ENCODE measurements around the gene AICDA.
"Not testable (repeated sequence)": the region's sequence is repeated elsewhere in the genome, so short reads cannot be mapped to it uniquely, and the experiment has no call there.

DNA sequence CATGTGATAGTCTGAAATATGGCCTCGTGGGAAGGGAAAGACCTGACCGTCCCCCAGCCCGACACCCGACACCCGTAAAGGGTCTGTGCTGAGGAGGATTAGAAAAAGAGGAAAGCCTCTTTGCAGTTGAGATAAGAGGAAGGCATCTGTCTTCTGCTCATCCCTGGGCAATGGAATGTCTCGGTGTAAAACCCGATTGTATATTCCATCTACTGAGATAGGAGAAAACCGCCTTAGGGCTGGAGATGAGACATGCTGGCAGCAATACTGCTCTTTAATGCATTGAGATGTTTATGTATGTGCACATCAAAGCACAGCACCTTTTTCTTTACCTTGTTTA, 23.3 kb upstream of the AICDA start:
- TF ChIP-seq, protein P1, sequence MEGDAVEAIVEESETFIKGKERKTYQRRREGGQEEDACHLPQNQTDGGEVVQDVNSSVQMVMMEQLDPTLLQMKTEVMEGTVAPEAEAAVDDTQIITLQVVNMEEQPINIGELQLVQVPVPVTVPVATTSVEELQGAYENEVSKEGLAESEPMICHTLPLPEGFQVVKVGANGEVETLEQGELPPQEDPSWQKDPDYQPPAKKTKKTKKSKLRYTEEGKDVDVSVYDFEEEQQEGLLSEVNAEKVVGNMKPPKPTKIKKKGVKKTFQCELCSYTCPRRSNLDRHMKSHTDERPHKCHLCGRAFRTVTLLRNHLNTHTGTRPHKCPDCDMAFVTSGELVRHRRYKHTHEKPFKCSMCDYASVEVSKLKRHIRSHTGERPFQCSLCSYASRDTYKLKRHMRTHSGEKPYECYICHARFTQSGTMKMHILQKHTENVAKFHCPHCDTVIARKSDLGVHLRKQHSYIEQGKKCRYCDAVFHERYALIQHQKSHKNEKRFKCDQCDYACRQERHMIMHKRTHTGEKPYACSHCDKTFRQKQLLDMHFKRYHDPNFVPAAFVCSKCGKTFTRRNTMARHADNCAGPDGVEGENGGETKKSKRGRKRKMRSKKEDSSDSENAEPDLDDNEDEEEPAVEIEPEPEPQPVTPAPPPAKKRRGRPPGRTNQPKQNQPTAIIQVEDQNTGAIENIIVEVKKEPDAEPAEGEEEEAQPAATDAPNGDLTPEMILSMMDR (IDR thresholded peaks at IDR 0.05; ENCODE audit: low read depth, low read length, missing input control): not testable (repeated sequence)
- TF ChIP-seq, protein P2, sequence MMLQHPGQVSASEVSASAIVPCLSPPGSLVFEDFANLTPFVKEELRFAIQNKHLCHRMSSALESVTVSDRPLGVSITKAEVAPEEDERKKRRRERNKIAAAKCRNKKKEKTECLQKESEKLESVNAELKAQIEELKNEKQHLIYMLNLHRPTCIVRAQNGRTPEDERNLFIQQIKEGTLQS (IDR thresholded peaks at IDR 0.05): not testable (repeated sequence)
- TF ChIP-seq, protein P3, sequence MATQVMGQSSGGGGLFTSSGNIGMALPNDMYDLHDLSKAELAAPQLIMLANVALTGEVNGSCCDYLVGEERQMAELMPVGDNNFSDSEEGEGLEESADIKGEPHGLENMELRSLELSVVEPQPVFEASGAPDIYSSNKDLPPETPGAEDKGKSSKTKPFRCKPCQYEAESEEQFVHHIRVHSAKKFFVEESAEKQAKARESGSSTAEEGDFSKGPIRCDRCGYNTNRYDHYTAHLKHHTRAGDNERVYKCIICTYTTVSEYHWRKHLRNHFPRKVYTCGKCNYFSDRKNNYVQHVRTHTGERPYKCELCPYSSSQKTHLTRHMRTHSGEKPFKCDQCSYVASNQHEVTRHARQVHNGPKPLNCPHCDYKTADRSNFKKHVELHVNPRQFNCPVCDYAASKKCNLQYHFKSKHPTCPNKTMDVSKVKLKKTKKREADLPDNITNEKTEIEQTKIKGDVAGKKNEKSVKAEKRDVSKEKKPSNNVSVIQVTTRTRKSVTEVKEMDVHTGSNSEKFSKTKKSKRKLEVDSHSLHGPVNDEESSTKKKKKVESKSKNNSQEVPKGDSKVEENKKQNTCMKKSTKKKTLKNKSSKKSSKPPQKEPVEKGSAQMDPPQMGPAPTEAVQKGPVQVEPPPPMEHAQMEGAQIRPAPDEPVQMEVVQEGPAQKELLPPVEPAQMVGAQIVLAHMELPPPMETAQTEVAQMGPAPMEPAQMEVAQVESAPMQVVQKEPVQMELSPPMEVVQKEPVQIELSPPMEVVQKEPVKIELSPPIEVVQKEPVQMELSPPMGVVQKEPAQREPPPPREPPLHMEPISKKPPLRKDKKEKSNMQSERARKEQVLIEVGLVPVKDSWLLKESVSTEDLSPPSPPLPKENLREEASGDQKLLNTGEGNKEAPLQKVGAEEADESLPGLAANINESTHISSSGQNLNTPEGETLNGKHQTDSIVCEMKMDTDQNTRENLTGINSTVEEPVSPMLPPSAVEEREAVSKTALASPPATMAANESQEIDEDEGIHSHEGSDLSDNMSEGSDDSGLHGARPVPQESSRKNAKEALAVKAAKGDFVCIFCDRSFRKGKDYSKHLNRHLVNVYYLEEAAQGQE (IDR thresholded peaks at IDR 0.05): not testable (repeated sequence)
- not testable (repeated sequence) for TF ChIP-seq JUND (IDR thresholded peaks at IDR 0.05); TAF1 (conservative IDR thresholded peaks at IDR 0.05); NR2F2 (IDR thresholded peaks at IDR 0.05); FOXA2 (IDR thresholded peaks at IDR 0.05); EGR1 (IDR thresholded peaks at IDR 0.05; ENCODE audit: low read depth in 2 of 2)
- TF ChIP-seq, protein P4, sequence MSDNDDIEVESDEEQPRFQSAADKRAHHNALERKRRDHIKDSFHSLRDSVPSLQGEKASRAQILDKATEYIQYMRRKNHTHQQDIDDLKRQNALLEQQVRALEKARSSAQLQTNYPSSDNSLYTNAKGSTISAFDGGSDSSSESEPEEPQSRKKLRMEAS (IDR thresholded peaks at IDR 0.05): not testable (repeated sequence)
